ENCODE results near the gene TIMP3.

The TIMP3 gene

DNA sequence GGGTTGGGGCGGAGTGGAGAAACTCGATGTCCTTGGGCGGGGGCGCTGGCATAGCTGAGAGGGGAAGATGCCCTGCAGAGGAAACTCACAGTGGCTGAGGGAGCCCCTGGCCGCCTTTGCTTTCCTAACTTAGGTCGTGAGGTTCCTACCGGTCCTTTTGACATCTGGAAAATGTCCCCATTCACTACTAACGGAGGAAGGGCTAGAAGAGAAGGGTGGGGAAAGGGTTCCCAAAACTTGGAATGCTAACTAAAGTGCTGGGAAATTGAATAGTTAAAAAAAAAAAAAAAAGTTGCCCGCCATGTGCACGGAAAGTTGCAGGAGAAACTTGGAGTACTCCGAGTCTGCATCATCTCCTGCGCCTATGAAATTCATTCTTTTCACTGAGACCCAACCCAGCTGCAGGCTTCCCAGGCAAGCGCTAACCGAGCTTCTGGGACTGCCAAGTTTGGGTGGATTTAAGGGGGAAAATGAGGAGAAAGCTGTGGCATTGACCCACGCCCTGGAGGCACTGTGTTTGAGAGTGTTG, 796 bp downstream of the TIMP3 start:
- Histone ChIP-seq H3K9me3 (ENCODE audit: severe bottlenecking) (no peaks in the 10 kb centered on the region), H3K4me1 (ENCODE audit: insufficient read depth, poor library complexity, severe bottlenecking) (peaks cover 17% of the 10 kb centered on the region), H3K36me3 (ENCODE audit: low read depth) (no peaks in the 10 kb centered on the region), H3K27me3 (ENCODE audit: insufficient read depth, poor library complexity, severe bottlenecking) (no peaks in the 10 kb centered on the region), H3K27ac (ENCODE audit: poor library complexity, severe bottlenecking) (peak overlapping the region; percentile 31), H3K4me3 (ENCODE audit: severe bottlenecking) (peak overlapping the region; percentile 55)
- DNase-seq (ENCODE audit: low spot score) (no peak), ATAC-seq (ENCODE audit: low read depth) (no peak)
- TF ChIP-seq, protein P1, sequence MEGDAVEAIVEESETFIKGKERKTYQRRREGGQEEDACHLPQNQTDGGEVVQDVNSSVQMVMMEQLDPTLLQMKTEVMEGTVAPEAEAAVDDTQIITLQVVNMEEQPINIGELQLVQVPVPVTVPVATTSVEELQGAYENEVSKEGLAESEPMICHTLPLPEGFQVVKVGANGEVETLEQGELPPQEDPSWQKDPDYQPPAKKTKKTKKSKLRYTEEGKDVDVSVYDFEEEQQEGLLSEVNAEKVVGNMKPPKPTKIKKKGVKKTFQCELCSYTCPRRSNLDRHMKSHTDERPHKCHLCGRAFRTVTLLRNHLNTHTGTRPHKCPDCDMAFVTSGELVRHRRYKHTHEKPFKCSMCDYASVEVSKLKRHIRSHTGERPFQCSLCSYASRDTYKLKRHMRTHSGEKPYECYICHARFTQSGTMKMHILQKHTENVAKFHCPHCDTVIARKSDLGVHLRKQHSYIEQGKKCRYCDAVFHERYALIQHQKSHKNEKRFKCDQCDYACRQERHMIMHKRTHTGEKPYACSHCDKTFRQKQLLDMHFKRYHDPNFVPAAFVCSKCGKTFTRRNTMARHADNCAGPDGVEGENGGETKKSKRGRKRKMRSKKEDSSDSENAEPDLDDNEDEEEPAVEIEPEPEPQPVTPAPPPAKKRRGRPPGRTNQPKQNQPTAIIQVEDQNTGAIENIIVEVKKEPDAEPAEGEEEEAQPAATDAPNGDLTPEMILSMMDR (IDR thresholded peaks at IDR 0.05; ENCODE audit: poor library complexity, severe bottlenecking): no peak

- Histone ChIP-seq H3K36me3 (ENCODE audit: low read depth) (no peaks in the 10 kb centered on the region), H3K27ac (ENCODE audit: poor library complexity, severe bottlenecking) (peak overlapping the region; percentile 31), H3K4me1 (ENCODE audit: insufficient read depth, poor library complexity, severe bottlenecking) (peaks cover 17% of the 10 kb centered on the region), H3K27me3 (ENCODE audit: insufficient read depth, poor library complexity, severe bottlenecking) (no peaks in the 10 kb centered on the region), H3K4me3 (ENCODE audit: severe bottlenecking) (peak overlapping the region; percentile 55), H3K9me3 (ENCODE audit: severe bottlenecking) (no peaks in the 10 kb centered on the region)
- DNase-seq (ENCODE audit: low spot score) (no peak), ATAC-seq (ENCODE audit: low read depth) (peak; percentile 55)
- TF ChIP-seq, protein P1 (IDR thresholded peaks at IDR 0.05; ENCODE audit: poor library complexity, severe bottlenecking): no peak
Observed at GRCh38 chr22:32803020-32803737, 1.7 kb downstream of the TIMP3 start.

DNA sequence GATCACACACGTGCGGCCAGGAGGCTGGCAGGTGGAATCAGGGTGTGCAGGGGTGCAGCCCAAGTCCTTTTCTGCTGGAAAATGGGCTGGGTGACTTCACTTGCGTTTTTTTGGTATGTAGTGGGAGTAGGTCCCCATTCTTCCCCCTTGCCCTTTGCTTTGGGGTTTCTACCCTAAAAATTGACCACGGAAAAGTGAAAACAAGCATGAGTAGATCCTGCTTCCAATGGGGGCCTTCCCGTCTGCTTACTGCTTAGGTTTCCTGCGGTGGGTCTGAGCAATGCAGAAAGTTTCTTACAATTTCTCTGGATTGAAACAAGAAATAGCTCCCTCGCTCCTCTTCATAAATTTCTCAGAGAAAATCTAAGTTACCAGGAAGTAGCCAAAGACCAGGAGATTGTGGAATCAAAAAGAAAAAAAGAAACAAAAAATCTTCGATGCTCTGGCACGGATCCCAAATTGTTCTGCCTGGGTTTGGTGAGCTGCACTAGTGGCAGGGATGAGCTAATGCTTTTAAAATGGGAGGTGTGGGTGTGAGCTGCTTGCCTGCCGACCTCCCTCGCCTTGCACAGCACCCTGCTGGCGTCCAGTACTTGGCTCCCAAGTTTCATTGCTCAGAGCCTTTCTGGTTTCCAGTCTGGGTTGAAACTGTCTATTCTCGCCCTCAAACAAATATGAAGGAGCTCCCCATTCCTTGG, 2.4 kb downstream of the TIMP3 start:
- H3K4me3 ChIP-seq (ENCODE audit: severe bottlenecking): no peak overlapping the region
- peaks cover 17% of the 10 kb centered on the region for H3K4me1 ChIP-seq (ENCODE audit: insufficient read depth, poor library complexity, severe bottlenecking)
- ATAC-seq (ENCODE audit: low read depth) (no peak), DNase-seq (ENCODE audit: low spot score) (no peak)
- H3K27me3 ChIP-seq (ENCODE audit: insufficient read depth, poor library complexity, severe bottlenecking): no peaks in the 10 kb centered on the region
- H3K36me3 ChIP-seq (ENCODE audit: low read depth): no peaks in the 10 kb centered on the region
- H3K27ac ChIP-seq (ENCODE audit: poor library complexity, severe bottlenecking): no peak overlapping the region
- no peaks in the 10 kb centered on the region for H3K9me3 ChIP-seq (ENCODE audit: severe bottlenecking)
- TF ChIP-seq, protein P1 (IDR thresholded peaks at IDR 0.05; ENCODE audit: poor library complexity, severe bottlenecking): no peak

GRCh38 chr22:32804531-32805360, 3.2 kb downstream of the TIMP3 start:
- no peak overlapping the region for H3K27ac ChIP-seq (ENCODE audit: poor library complexity, severe bottlenecking)
- ATAC-seq (ENCODE audit: low read depth) (no peak), DNase-seq (ENCODE audit: low spot score) (no peak)
- H3K4me1 ChIP-seq (ENCODE audit: insufficient read depth, poor library complexity, severe bottlenecking): peaks cover 17% of the 10 kb centered on the region
- no peaks in the 10 kb centered on the region for H3K36me3 ChIP-seq (ENCODE audit: low read depth)
- H3K4me3 ChIP-seq (ENCODE audit: severe bottlenecking): no peak overlapping the region
- H3K9me3 ChIP-seq (ENCODE audit: severe bottlenecking): no peaks in the 10 kb centered on the region
- TF ChIP-seq, protein P1 (IDR thresholded peaks at IDR 0.05; ENCODE audit: poor library complexity, severe bottlenecking): no peak
- no peaks in the 10 kb centered on the region for H3K27me3 ChIP-seq (ENCODE audit: insufficient read depth, poor library complexity, severe bottlenecking)

Measured in RWPE2 (cell line).